CD14-positive monocyte (primary cell): ENCODE results near the gene CD1D. TPM values are rescaled to one million over a fixed set of nuclear protein-coding genes. Genes with fewer than 3 reads are reported as not detected.
A peak's percentile ranks its signal among the peaks of the same experiment; 100 is the strongest.

ENCODE experiments used
- DNase-seq, 3 donors: peaks; one replicate each; pipeline ENCODE4 v3.0.0-alpha.2; 2011 to 2022
- H2AFZ ChIP-seq: 2 replicates; pipeline ENCODE4 v1.6.0; 2012; ENCODE audit warnings: mild to moderate bottlenecking, low read depth, low read length, inconsistent platforms; ENCODE audit not compliant: insufficient read depth, poor library complexity, severe bottlenecking
- H3K27ac ChIP-seq, 2 donors: 1 replicate in 1 of 2; 2 replicates in 1 of 2; pipeline ENCODE4 v1.5.1; 2012 to 2013; ENCODE audit warnings: low read length in 2 of 2, control low read depth in 1 of 2, inconsistent platforms in 1 of 2, low read depth in 1 of 2, mild to moderate bottlenecking in 1 of 2
- H3K27me3 ChIP-seq, 2 donors: one replicate each; pipeline versions ENCODE4 v1.6.0 to v1.6.1; 2011 to 2013; ENCODE audit warnings: low read length in 2 of 2; ENCODE audit not compliant: control insufficient read depth in 2 of 2, insufficient read depth in 2 of 2
- H3K36me3 ChIP-seq, 2 donors: replicated peaks in 1 of 2; 1 replicate in 1 of 2; 2 replicates in 1 of 2; pipeline versions ENCODE4 v1.5.1 to v1.6.1; 2012 to 2013; ENCODE audit warnings: low read length in 2 of 2, control low read depth in 1 of 2, inconsistent platforms in 1 of 2, mild to moderate bottlenecking in 1 of 2; ENCODE audit not compliant: insufficient read depth in 2 of 2, control insufficient read depth in 1 of 2
- H3K4me1 ChIP-seq, 2 donors: 1 replicate in 1 of 2; 2 replicates in 1 of 2; pipeline versions ENCODE4 v1.5.1 to v1.6.1; 2012 to 2013; ENCODE audit warnings: low read length in 2 of 2, control low read depth in 1 of 2, inconsistent platforms in 1 of 2, mild to moderate bottlenecking in 1 of 2, moderate library complexity in 1 of 2; ENCODE audit not compliant: insufficient read depth in 2 of 2, control insufficient read depth in 1 of 2
- H3K4me2 ChIP-seq: replicated peaks from 2 replicates; pipeline ENCODE3; 2012; ENCODE audit warnings: low read length, moderate library complexity, mild to moderate bottlenecking; ENCODE audit not compliant: poor library complexity, severe bottlenecking; ENCODE audit errors: extremely low read depth
- H3K4me3 ChIP-seq, 3 experiments: fragments of 200-600 bp in 1 of 3; sonication (generic) in 1 of 3; replicated peaks in 1 of 3; 1 replicate in 2 of 3; 2 replicates in 1 of 3; pipeline ENCODE4 v1.5.1; 2011 to 2013; ENCODE audit warnings: low read length in 3 of 3, mild to moderate bottlenecking in 3 of 3, control low read depth in 2 of 3, low read depth in 2 of 3, inconsistent platforms in 1 of 3, moderate library complexity in 1 of 3
- H3K79me2 ChIP-seq: 2 replicates; pipeline ENCODE4 v1.6.0; 2012; ENCODE audit warnings: mild to moderate bottlenecking, control low read depth, inconsistent platforms, low read length, moderate library complexity; ENCODE audit not compliant: insufficient read depth
- H3K9ac ChIP-seq: 2 replicates; pipeline ENCODE4 v1.6.0; 2017; ENCODE audit warnings: low read length, mild to moderate bottlenecking; ENCODE audit not compliant: insufficient read depth, poor library complexity, severe bottlenecking
- H3K9me3 ChIP-seq, 2 donors: replicated peaks in 1 of 2; 1 replicate in 1 of 2; 2 replicates in 1 of 2; pipeline versions ENCODE4 v1.5.1 to v1.6.1; 2012 to 2013; ENCODE audit warnings: low read length in 2 of 2, control low read depth in 1 of 2; ENCODE audit not compliant: control insufficient read depth in 1 of 2, insufficient read depth in 1 of 2
- H4K20me1 ChIP-seq: 2 replicates; pipeline ENCODE4 v1.6.0; 2012; ENCODE audit warnings: mild to moderate bottlenecking, low read length, control low read depth, moderate library complexity; ENCODE audit not compliant: insufficient read depth
- H3K27ac Mint-ChIP-seq, 7 donors: one replicate each; pipeline ENCODE4 v1.8.0; 2020; ENCODE audit warnings: mild to moderate bottlenecking in 7 of 7, mixed read lengths in 7 of 7, moderate library complexity in 6 of 7, inconsistent platforms in 2 of 7
- H3K27me3 Mint-ChIP-seq, 3 donors: one replicate each; pipeline ENCODE4 v1.8.0; 2021 to 2022; ENCODE audit warnings: low read depth in 3 of 3, mild to moderate bottlenecking in 3 of 3, mixed read lengths in 3 of 3, moderate library complexity in 3 of 3, inconsistent platforms in 1 of 3
- H3K36me3 Mint-ChIP-seq, 2 donors: one replicate each; pipeline ENCODE4 v1.8.0; 2020; ENCODE audit warnings: mixed read lengths in 2 of 2, inconsistent platforms in 1 of 2, mild to moderate bottlenecking in 1 of 2
- H3K4me1 Mint-ChIP-seq: one replicate; pipeline ENCODE4 v1.8.0; 2020; ENCODE audit warnings: mild to moderate bottlenecking, mixed read lengths
- H3K4me3 Mint-ChIP-seq, 2 donors: one replicate each; pipeline ENCODE4 v1.8.0; 2020; ENCODE audit warnings: mild to moderate bottlenecking in 2 of 2, mixed read lengths in 2 of 2, moderate library complexity in 1 of 2
- H3K9me3 Mint-ChIP-seq, 7 donors: one replicate each; pipeline ENCODE4 v1.8.0; 2020 to 2022; ENCODE audit warnings: mixed read lengths in 7 of 7, mild to moderate bottlenecking in 6 of 7, moderate library complexity in 6 of 7, inconsistent platforms in 2 of 7
- WGBS: methylation state at CpG from one replicate; pipeline ENCODE4 v1.1.5; 2013; ENCODE audit warnings: missing lambda C conversion rate; ENCODE audit not compliant: insufficient coverage; 5-methylcytosine and 5-hydroxymethylcytosine counted together
- intact Hi-C, 2 donors: fragments of 100-400 bp; cut with micrococcal nuclease; formaldehyde crosslinking; loops; one replicate each; pipeline versions ENCODE4 v1.15.0 to v1.15.1; 2023
- polyA plus RNA-seq, 3 donors: library from polyadenylated mRNA; depleted of rRNA in 1 of 3; unstranded in 2 of 3; stranded (reverse) in 1 of 3; fragments of 300-500 nt in 2 of 3; fragments of >200 nt in 1 of 3; fragmentation: Illumina TruSeq in 2 of 3; gene quantifications; 1 replicate in 2 of 3; 2 replicates in 1 of 3; pipeline ENCODE4 v1.2.3, GENCODE V29; 2012 to 2021
- TF ChIP-seq, protein P1 (sequence below): fragments of 200-600 bp; IDR thresholded peaks from one replicate; pipeline ENCODE4 v1.8.0; 2022; ENCODE audit warnings: antibody characterized with exemption, mild to moderate bottlenecking

The CD1D gene
- polyA plus RNA-seq, 3 donors = 121 to 144 (median 134) TPM

DNA sequence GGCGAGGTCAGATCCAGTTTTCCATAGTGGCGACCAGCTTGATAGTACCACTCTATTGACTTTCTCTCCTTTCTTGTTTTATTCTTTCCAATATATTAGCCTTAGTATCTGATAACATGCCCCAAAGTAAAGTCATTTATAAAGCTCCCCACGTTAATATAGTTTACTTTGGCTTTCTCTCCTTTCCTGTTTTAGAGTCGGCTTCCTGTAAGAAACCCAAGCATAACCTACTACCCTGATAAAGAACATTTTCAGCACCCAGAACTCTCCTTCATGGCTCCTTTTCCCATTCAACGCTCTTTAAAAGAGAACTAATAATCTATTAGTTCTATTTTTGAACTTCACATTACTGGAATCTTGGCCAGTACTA, 23.7 kb downstream of the CD1D start:
- DNase-seq = no peak
- peaks cover 3 to 25% (median 10%) of the 10 kb centered on the region in 7 donors for H3K9me3 Mint-ChIP-seq
- H3K36me3 Mint-ChIP-seq = no peaks in the 10 kb centered on the region
- H3K36me3 ChIP-seq = no peaks in the 10 kb centered on the region
- intact Hi-C loops = loop anchor here in 1 of 2 donors (10.0 kb wide), 1 partner anchor 290 kb away; no protein-coding TSS in a partner anchor
- no peak overlapping the region for H3K9ac ChIP-seq
- no peak overlapping the region for H3K4me3 ChIP-seq
- no peaks in the 10 kb centered on the region for H3K79me2 ChIP-seq
- H3K27me3 Mint-ChIP-seq = peaks cover 25 to 34% (median 25%) of the 10 kb centered on the region in 3 donors
- H3K27me3 ChIP-seq = peaks cover 11 to 23% of the 10 kb centered on the region in 2 donors
- no peak overlapping the region for H3K27ac Mint-ChIP-seq
- no peak overlapping the region for H3K4me2 ChIP-seq
- H3K9me3 ChIP-seq = peaks cover 0 to 5% of the 10 kb centered on the region in 2 donors
- no peak overlapping the region for H3K27ac ChIP-seq
- peak overlapping the region in 1 of 2 donors; percentile 13 for H3K4me3 Mint-ChIP-seq
- no peaks in the 10 kb centered on the region for H4K20me1 ChIP-seq
- WGBS = 17% methylated on average over 1 of the region's 5 CpGs
- H3K4me1 ChIP-seq = peaks cover 11 to 22% of the 10 kb centered on the region in 2 donors
- H3K4me1 Mint-ChIP-seq = peaks cover 22% of the 10 kb centered on the region
- TF ChIP-seq, protein P1, sequence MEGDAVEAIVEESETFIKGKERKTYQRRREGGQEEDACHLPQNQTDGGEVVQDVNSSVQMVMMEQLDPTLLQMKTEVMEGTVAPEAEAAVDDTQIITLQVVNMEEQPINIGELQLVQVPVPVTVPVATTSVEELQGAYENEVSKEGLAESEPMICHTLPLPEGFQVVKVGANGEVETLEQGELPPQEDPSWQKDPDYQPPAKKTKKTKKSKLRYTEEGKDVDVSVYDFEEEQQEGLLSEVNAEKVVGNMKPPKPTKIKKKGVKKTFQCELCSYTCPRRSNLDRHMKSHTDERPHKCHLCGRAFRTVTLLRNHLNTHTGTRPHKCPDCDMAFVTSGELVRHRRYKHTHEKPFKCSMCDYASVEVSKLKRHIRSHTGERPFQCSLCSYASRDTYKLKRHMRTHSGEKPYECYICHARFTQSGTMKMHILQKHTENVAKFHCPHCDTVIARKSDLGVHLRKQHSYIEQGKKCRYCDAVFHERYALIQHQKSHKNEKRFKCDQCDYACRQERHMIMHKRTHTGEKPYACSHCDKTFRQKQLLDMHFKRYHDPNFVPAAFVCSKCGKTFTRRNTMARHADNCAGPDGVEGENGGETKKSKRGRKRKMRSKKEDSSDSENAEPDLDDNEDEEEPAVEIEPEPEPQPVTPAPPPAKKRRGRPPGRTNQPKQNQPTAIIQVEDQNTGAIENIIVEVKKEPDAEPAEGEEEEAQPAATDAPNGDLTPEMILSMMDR = no peak
- H2AFZ ChIP-seq = no peak overlapping the region

DNA sequence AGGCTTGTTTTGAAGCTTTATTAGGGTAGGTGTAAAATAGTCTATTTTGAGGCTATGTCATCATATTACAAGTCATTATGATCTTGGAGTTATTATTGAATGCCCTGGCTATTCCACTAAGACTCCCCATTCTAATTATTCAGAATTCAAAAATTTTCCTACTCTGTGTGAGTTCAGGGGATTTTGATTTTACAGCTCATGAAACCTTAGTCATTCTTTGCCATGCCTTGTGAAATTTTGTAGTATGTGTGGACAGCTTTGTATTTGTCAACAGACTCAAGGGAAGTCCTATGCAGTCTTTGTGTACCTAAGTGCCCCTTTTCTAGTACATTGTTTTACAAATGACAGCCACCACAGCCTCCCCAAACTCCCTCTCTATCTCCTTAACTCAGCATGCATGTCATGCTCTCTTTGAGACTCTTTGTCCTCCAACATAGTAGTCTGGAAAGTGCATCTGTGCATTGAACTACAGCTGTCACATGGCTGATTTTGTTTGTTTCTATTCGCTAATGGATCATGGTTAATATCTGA, 28.0 kb downstream of the CD1D start:
- H3K4me1 Mint-ChIP-seq = peaks cover 11% of the 10 kb centered on the region
- Histone ChIP-seq H3K79me2 (no peaks in the 10 kb centered on the region), H3K36me3 (no peaks in the 10 kb centered on the region), H3K9me3 (peaks cover 5 to 8% of the 10 kb centered on the region in 2 donors), H3K9ac (no peak overlapping the region), H3K4me2 (no peak overlapping the region), H2AFZ (no peak overlapping the region), H3K4me3 (no peak overlapping the region), H3K27me3 (peaks cover 14 to 46% of the 10 kb centered on the region in 2 donors), H3K4me1 (peaks cover 1 to 8% of the 10 kb centered on the region in 2 donors), H4K20me1 (no peaks in the 10 kb centered on the region), H3K27ac (no peak overlapping the region)
- WGBS = no CpG with 5 or more reads among the region's 1 CpG
- H3K36me3 Mint-ChIP-seq = no peaks in the 10 kb centered on the region
- H3K4me3 Mint-ChIP-seq = peak overlapping the region in 1 of 2 donors; percentile 47
- peaks cover 3 to 29% (median 18%) of the 10 kb centered on the region in 7 donors for H3K9me3 Mint-ChIP-seq
- DNase-seq = peak in 1 of 3 donors; percentile 38
- TF ChIP-seq, protein P1 = no peak
- peaks cover 37 to 61% (median 45%) of the 10 kb centered on the region in 3 donors for H3K27me3 Mint-ChIP-seq
- intact Hi-C loops = loop anchor here in 1 of 2 donors (10.0 kb wide), 1 partner anchor 286 kb away; no protein-coding TSS in a partner anchor
- no peak overlapping the region for H3K27ac Mint-ChIP-seq
